ENCODE results near the gene ITGA7.

DNA sequence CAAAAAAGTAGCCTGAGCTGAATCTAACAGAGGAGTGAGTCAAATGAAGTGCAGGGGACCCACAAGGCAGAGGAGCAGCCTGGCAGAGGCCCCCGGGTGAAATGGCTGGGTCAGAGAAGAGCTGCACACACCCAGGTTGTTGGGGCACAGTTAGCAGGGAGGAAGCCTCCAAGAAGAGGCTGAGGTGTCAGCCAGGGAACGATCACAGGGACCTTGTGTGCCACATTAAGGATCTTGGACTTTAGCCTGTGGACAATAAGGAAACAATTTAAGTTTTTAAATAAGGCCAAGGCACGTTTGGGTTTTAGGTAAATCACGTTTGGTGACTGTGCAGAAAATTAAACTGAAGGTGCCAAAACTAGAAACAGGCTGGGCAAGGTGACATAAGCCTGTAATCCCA, 36.0 kb downstream of the ITGA7 start:
- TF ChIP-seq, protein P1, sequence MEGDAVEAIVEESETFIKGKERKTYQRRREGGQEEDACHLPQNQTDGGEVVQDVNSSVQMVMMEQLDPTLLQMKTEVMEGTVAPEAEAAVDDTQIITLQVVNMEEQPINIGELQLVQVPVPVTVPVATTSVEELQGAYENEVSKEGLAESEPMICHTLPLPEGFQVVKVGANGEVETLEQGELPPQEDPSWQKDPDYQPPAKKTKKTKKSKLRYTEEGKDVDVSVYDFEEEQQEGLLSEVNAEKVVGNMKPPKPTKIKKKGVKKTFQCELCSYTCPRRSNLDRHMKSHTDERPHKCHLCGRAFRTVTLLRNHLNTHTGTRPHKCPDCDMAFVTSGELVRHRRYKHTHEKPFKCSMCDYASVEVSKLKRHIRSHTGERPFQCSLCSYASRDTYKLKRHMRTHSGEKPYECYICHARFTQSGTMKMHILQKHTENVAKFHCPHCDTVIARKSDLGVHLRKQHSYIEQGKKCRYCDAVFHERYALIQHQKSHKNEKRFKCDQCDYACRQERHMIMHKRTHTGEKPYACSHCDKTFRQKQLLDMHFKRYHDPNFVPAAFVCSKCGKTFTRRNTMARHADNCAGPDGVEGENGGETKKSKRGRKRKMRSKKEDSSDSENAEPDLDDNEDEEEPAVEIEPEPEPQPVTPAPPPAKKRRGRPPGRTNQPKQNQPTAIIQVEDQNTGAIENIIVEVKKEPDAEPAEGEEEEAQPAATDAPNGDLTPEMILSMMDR (IDR thresholded peaks at IDR 0.05): no peak
- TF ChIP-seq POLR2A (IDR thresholded peaks at IDR 0.05) (no peak), EP300 (IDR thresholded peaks at IDR 0.05) (no peak)

Measured in ovary (tissue), 3 donors.